GM12875 (cell line): Measurements from ENCODE around the gene NPAT.

Experiments
- H3K4me3 ChIP-seq: one replicate; pipeline ENCODE4 v1.5.1; 2011; ENCODE audit warnings: low read depth, low read length, control low read depth
- TF ChIP-seq, protein P1 (sequence below): IDR thresholded peaks from 2 replicates; pipeline ENCODE4 v1.5.1; 2011; ENCODE audit warnings: low read depth, mild to moderate bottlenecking, control low read depth, inconsistent platforms, low read length, moderate library complexity, borderline replicate concordance; ENCODE audit not compliant: insufficient read depth

The NPAT gene

DNA sequence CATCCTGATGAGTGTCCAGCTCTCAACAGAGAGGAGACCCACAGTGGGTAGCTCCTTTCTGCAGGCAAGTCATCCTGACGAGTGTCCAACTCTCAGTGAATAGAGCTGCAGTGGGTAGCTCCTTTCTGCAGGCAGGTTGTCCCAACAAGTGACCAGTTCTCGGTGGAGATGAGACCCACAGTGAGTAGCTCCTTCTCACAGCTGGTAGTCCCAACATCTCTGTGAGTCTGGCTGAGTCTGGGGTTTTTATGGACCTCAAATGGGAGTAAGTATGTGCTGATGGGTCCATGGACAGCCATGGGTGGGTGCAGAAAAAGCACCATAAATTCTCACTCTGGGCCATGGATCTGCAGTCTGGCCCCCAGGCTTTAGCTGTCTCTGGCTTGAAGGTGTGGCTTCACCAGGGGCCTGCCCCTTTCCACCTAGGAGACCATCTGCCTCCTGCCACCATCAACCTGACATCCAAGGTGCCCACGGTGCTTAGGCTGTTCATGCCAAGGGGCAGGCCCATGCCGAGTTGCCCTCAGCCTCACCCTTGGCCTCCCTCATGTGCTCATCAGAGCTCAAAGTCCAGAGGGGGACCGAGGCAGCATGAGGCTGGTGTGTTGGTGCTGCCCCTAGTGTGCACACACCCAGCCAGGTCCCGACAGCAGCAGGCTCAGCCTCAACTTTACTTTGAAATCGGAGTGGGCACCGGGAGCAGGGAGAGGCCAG, 15.3 kb downstream of the NPAT start:
- H3K4me3 ChIP-seq: no peak overlapping the region
- TF ChIP-seq, protein P1, sequence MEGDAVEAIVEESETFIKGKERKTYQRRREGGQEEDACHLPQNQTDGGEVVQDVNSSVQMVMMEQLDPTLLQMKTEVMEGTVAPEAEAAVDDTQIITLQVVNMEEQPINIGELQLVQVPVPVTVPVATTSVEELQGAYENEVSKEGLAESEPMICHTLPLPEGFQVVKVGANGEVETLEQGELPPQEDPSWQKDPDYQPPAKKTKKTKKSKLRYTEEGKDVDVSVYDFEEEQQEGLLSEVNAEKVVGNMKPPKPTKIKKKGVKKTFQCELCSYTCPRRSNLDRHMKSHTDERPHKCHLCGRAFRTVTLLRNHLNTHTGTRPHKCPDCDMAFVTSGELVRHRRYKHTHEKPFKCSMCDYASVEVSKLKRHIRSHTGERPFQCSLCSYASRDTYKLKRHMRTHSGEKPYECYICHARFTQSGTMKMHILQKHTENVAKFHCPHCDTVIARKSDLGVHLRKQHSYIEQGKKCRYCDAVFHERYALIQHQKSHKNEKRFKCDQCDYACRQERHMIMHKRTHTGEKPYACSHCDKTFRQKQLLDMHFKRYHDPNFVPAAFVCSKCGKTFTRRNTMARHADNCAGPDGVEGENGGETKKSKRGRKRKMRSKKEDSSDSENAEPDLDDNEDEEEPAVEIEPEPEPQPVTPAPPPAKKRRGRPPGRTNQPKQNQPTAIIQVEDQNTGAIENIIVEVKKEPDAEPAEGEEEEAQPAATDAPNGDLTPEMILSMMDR: no peak

DNA sequence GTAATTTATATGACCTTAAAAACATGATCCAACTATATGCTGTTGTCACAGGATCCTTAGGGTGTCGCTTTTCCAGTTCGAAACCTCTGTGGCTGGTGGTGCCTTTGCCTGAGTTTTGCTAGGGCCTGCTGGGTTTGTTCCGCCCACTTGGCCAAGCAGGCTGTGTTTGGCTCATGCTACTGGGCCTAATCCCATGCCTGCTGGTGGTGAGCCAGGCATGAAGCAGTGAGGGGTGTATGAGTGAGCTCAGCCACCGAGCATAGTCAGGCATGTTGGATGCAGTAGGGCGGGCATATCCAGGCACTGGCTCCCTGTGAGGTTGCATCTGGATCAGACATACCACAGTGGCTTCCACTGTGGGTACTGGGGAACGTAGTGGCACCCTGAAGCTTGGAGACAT, 16.3 kb downstream of the NPAT start:
- H3K4me3 ChIP-seq: no peak overlapping the region
- TF ChIP-seq, protein P1: no peak

DNA sequence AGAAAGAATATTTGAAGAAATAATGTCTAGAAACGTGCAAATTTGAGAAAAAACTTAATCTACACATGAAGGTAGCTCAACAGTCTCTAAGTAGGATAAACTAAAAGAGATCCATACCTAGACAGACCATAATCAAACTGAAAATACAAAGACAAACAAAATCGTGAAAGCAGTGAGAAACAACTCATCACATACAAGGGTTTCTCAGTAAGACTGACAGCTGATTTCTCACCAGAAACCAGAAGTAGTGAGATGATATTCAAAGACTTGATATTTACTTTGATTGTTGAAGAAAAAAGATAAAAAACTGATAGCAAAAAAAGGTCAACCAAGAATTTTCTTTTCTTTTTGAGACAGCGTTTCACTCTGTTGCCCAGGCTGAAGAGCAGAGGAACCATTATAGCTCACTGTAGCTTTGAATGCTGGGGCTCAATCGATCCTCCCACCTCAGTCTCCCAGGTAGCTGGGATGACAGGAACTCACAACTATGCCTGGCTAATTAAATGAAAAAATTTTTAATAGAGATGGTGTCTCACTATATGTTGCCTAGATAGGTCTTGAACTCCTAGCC, 17.4 kb downstream of the NPAT start:
- TF ChIP-seq, protein P1: no peak
- no peak overlapping the region for H3K4me3 ChIP-seq

DNA sequence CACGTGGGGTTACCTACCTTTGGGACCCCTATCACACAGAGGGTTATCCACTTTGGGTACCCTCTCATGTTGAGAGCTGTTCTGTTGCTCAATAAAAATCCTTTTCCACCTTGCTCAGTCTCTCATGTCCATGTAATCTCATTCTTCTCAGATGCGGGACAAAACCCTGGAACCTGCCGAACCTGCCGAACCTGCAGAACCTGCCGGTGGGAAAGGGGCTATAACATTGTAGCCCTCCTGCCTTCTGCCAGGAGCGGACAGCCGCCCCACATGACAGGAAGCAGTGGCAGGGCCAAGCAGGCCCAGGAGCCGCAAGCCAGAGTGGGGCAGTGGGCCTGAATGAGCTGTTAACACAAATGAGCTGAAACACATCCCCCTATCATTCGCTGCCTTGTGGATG, 18.1 kb downstream of the NPAT start:
- TF ChIP-seq, protein P1: no peak
- no peak overlapping the region for H3K4me3 ChIP-seq

DNA sequence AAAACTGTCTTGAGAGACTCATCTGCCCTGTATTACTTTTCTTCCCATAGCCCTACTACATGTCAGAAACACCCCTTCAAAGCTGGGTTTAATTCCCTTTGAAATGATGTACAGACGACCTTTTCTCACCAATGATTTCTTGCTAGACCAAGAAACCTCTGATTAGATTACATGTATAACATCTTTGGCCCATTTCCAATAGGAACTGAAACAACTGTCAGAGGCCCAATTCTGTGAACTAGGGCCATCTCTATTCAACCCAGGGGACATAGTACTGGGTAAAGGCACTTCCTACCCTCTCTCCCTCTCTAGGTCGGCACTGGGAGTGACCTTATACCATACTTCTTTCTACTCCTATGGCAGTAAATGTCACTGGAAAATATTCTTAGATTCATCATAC, 19.4 kb downstream of the NPAT start:
- TF ChIP-seq, protein P1: no peak
- H3K4me3 ChIP-seq: no peak overlapping the region

DNA sequence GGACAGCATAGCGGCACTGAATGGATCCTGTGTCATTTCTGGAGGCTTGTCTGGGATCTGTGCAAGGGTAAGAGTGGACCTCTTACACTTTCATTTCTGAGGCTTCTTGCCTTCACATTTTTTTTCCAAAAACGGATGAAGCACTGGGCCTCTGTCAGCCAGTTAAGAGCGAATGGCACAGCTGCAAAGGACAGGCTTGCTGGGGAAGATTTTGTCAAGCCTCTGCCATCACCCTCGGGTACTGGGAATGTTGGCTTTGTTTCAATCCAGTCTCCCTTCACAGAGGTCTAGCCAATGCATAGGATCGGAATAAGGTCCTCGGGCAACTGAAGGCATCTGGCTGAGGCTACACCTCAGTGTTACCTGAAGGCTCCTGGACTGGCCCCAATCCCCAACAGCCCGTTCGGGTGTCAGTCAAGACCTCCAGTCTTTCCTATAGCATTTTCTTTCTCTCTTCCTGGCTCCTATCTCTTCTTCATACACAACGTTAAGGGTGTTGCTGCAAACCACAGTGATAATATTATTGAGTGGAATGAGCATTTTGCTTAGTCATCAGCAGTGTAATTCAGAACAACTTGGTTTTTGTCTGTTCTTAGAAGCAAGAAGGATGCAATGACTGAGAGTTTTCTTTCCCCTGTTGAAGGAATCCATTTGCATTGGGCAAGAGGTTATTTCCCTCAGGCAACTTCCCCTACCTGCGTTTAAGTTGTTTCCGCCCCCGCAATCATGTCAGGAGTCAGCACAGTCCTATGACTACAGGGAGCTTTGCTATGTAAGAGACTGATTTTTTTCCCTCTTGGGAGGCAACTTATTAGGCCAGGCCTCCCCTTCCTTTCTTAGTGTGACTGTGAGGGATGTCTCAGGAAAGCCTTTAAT, 22.8 kb downstream of the NPAT start:
- no peak overlapping the region for H3K4me3 ChIP-seq
- TF ChIP-seq, protein P1: no peak
